ENCODE measurements around the gene PRR27. TPM values are rescaled to one million over a fixed set of nuclear protein-coding genes. Genes with fewer than 3 reads are reported as not detected.

The PRR27 gene
- total and polyA plus RNA-seq, 9 of the 15 experiments (the other 6 are each of a cell fraction or from before 2014, with no cell fraction given): not detected

DNA sequence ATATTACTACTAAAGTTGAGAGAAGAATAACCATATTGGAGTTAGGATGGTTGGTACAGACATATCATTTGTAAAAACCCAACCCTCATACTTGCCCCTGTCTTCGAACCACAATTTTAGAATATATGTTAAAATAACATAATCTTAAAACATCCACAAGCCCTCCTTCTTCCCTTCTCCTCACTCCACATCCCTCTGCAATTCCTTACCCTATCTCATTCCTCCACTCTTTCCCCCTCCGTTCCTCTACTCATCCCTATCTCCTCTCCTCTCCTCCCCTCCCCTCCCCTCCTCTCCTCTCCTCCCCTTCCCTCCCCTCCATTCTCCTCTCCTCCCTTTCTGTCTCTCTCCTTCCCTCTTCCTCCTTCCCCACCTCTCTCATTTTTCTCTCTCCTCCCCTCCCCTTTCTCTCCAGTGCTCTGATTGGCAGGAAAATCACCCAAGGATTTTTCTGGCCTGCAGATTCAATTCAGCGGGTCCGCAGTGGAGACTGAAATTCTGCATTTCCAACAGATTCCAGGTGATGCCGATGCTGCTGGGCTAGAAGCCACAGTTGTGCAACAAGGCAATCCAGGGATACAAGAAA lies 24.1 kb downstream of the PRR27 start:
- Histone ChIP-seq H2AFZ (ENCODE audit: low read depth, low read length) (no peak overlapping the region), H3K27ac (ENCODE audit: extremely low read depth, low read depth, low read length) (no peak overlapping the region), H3K4me1 (replicated peaks in 1 of 2; ENCODE audit: control insufficient read depth in 2 of 2, insufficient read depth in 2 of 2, low read length in 2 of 2) (no peaks in the 10 kb centered on the region), H3K27me3 (ENCODE audit: control insufficient read depth in 2 of 2, insufficient read depth in 2 of 2, low read length in 2 of 2) (no peaks in the 10 kb centered on the region), H3K9me3 (replicated peaks; ENCODE audit: control insufficient read depth, insufficient read depth, low read depth, low read length) (no peaks in the 10 kb centered on the region), H3K9me1 (ENCODE audit: control insufficient read depth, insufficient read depth, low read length) (no peaks in the 10 kb centered on the region), H3K36me3 (ENCODE audit: control insufficient read depth, insufficient read depth, low read length) (no peaks in the 10 kb centered on the region), H3K79me2 (ENCODE audit: control insufficient read depth, insufficient read depth, low read length) (no peaks in the 10 kb centered on the region), H3K9ac (ENCODE audit: insufficient read depth in 1 of 2, low read depth in 2 of 2, low read length in 2 of 2) (no peak overlapping the region), H3K4me2 (ENCODE audit: insufficient read depth, low read length) (no peak overlapping the region), H3K4me3 (no peak overlapping the region), H4K20me1 (replicated peaks; ENCODE audit: control insufficient read depth, insufficient read depth, low read length) (no peaks in the 10 kb centered on the region)
- ATAC-seq (no peak), DNase-seq (ENCODE audit: extremely low read depth in 1 of 4, low spot score in 3 of 4) (no peak), FAIRE-seq (no peak)
- intact Hi-C loops (cut with micrococcal nuclease) (no loop called here), in situ Hi-C loops (cut with MboI) (no loop called here)
- WGBS (ENCODE audit: insufficient coverage, low coverage, missing lambda C conversion rate): 0% methylated on average over 4 of the region's 5 CpGs
- ChIA-PET CTCF (ENCODE audit: low intra/inter-chr PET ratio) (no interaction called here), POLR2A (no interaction called here)
- TF ChIP-seq PCBP2 (IDR thresholded peaks at IDR 0.05; ENCODE audit: low read depth, low read length, poor library complexity, severe bottlenecking): peak; percentile 54
- TF ChIP-seq, protein P1, sequence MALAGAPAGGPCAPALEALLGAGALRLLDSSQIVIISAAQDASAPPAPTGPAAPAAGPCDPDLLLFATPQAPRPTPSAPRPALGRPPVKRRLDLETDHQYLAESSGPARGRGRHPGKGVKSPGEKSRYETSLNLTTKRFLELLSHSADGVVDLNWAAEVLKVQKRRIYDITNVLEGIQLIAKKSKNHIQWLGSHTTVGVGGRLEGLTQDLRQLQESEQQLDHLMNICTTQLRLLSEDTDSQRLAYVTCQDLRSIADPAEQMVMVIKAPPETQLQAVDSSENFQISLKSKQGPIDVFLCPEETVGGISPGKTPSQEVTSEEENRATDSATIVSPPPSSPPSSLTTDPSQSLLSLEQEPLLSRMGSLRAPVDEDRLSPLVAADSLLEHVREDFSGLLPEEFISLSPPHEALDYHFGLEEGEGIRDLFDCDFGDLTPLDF (CRISPR knock-in tag; IDR thresholded peaks at IDR 0.05): no peak
- BruUV-seq (replicated peaks): no TSS peak

DNA sequence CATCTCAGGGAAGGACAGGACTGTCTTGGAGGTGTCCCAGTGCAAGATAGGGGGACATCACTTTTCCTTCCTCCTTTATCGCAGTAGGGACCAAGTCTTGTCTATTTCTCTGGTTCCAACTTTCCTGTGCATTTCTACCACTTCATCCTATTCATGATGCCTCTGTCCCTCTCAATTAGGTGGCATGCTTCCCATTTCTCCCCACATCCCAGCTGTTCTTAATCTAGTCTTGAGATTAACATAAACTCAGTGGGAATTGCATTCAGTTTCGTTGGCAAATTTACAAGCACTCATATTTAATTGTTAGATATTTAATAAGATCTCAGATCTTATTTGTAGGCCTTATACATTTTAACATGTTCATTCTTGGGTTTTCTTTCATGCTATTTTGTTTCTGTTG lies 25.8 kb downstream of the PRR27 start:
- Histone ChIP-seq H3K9me3 (replicated peaks; ENCODE audit: control insufficient read depth, insufficient read depth, low read depth, low read length) (no peaks in the 10 kb centered on the region), H3K9me1 (ENCODE audit: control insufficient read depth, insufficient read depth, low read length) (no peaks in the 10 kb centered on the region), H2AFZ (ENCODE audit: low read depth, low read length) (no peak overlapping the region), H3K4me2 (ENCODE audit: insufficient read depth, low read length) (no peak overlapping the region), H3K27ac (ENCODE audit: extremely low read depth, low read depth, low read length) (no peak overlapping the region), H3K36me3 (ENCODE audit: control insufficient read depth, insufficient read depth, low read length) (no peaks in the 10 kb centered on the region), H4K20me1 (replicated peaks; ENCODE audit: control insufficient read depth, insufficient read depth, low read length) (no peaks in the 10 kb centered on the region), H3K4me3 (no peak overlapping the region), H3K27me3 (ENCODE audit: control insufficient read depth in 2 of 2, insufficient read depth in 2 of 2, low read length in 2 of 2) (no peaks in the 10 kb centered on the region), H3K4me1 (replicated peaks in 1 of 2; ENCODE audit: control insufficient read depth in 2 of 2, insufficient read depth in 2 of 2, low read length in 2 of 2) (no peaks in the 10 kb centered on the region), H3K79me2 (ENCODE audit: control insufficient read depth, insufficient read depth, low read length) (no peaks in the 10 kb centered on the region), H3K9ac (ENCODE audit: insufficient read depth in 1 of 2, low read depth in 2 of 2, low read length in 2 of 2) (no peak overlapping the region)
- FAIRE-seq (no peak), ATAC-seq (no peak), DNase-seq (ENCODE audit: extremely low read depth in 1 of 4, low spot score in 3 of 4) (no peak)
- ChIA-PET POLR2A (no interaction called here), CTCF (ENCODE audit: low intra/inter-chr PET ratio) (no interaction called here)
- BruUV-seq (replicated peaks): no TSS peak
- 0% methylated on average over 2 of the region's 2 CpGs for WGBS (ENCODE audit: insufficient coverage, low coverage, missing lambda C conversion rate)
- intact Hi-C loops (cut with micrococcal nuclease): no loop called here
- in situ Hi-C loops (cut with MboI): no loop called here
- no peak for TF ChIP-seq TBL1XR1 (IDR thresholded peaks at IDR 0.05; ENCODE audit: low read length in 2 of 2)
- no peak for TF ChIP-seq ZNF12 (CRISPR knock-in tag; IDR thresholded peaks at IDR 0.05)
- TF ChIP-seq ZNF324 (CRISPR knock-in tag; IDR thresholded peaks at IDR 0.05): no peak
- no peak for TF ChIP-seq MEF2D (tag; conservative IDR thresholded peaks at IDR 0.05; ENCODE audit: low read depth)
- TF ChIP-seq, protein P2, sequence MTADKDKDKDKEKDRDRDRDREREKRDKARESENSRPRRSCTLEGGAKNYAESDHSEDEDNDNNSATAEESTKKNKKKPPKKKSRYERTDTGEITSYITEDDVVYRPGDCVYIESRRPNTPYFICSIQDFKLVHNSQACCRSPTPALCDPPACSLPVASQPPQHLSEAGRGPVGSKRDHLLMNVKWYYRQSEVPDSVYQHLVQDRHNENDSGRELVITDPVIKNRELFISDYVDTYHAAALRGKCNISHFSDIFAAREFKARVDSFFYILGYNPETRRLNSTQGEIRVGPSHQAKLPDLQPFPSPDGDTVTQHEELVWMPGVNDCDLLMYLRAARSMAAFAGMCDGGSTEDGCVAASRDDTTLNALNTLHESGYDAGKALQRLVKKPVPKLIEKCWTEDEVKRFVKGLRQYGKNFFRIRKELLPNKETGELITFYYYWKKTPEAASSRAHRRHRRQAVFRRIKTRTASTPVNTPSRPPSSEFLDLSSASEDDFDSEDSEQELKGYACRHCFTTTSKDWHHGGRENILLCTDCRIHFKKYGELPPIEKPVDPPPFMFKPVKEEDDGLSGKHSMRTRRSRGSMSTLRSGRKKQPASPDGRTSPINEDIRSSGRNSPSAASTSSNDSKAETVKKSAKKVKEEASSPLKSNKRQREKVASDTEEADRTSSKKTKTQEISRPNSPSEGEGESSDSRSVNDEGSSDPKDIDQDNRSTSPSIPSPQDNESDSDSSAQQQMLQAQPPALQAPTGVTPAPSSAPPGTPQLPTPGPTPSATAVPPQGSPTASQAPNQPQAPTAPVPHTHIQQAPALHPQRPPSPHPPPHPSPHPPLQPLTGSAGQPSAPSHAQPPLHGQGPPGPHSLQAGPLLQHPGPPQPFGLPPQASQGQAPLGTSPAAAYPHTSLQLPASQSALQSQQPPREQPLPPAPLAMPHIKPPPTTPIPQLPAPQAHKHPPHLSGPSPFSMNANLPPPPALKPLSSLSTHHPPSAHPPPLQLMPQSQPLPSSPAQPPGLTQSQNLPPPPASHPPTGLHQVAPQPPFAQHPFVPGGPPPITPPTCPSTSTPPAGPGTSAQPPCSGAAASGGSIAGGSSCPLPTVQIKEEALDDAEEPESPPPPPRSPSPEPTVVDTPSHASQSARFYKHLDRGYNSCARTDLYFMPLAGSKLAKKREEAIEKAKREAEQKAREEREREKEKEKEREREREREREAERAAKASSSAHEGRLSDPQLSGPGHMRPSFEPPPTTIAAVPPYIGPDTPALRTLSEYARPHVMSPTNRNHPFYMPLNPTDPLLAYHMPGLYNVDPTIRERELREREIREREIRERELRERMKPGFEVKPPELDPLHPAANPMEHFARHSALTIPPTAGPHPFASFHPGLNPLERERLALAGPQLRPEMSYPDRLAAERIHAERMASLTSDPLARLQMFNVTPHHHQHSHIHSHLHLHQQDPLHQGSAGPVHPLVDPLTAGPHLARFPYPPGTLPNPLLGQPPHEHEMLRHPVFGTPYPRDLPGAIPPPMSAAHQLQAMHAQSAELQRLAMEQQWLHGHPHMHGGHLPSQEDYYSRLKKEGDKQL (CRISPR knock-in tag; IDR thresholded peaks at IDR 0.05; ENCODE audit: borderline replicate concordance): no peak
- TF ChIP-seq ZNF583 (CRISPR knock-in tag; IDR thresholded peaks at IDR 0.05): no peak
